Left hindlimb (tissue), 1 donor: ENCODE measurements around the gene LRMDA.

Experiments used
- DNase-seq: peaks from one replicate; pipeline ENCODE4 v3.0.0-alpha.2; 2018

LRMDA gene

GRCh38 chr10:76072384-76072783 lies 641.0 kb downstream of the LRMDA start:
- DNase-seq = no peak

- no peak for DNase-seq
Observed at GRCh38 chr10:76073524-76073923, 642.1 kb downstream of the LRMDA start.

- DNase-seq = no peak
Observed at GRCh38 chr10:76074659-76075058, 643.2 kb downstream of the LRMDA start.

- DNase-seq = no peak
Observed at GRCh38 chr10:76080451-76080850, 649.0 kb downstream of the LRMDA start.

GRCh38 chr10:76080991-76081390 lies 649.6 kb downstream of the LRMDA start:
- no peak for DNase-seq

- no peak for DNase-seq
Observed at GRCh38 chr10:76082232-76082631, 650.8 kb downstream of the LRMDA start.

- DNase-seq = no peak
Observed at GRCh38 chr10:76082956-76083355, 651.5 kb downstream of the LRMDA start.

GRCh38 chr10:76085002-76085816 lies 653.8 kb downstream of the LRMDA start:
- DNase-seq = peak; percentile 85

- no peak for DNase-seq
Observed at GRCh38 chr10:76085817-76086167, 654.4 kb downstream of the LRMDA start.

- no peak for DNase-seq
Observed at GRCh38 chr10:76086170-76086760, 654.8 kb downstream of the LRMDA start.

- DNase-seq = peak; percentile 80
Observed at GRCh38 chr10:76086761-76087639, 655.6 kb downstream of the LRMDA start.

- no peak for DNase-seq
Observed at GRCh38 chr10:76088008-76088407, 656.6 kb downstream of the LRMDA start.

GRCh38 chr10:76088980-76089379 lies 657.6 kb downstream of the LRMDA start:
- no peak for DNase-seq

GRCh38 chr10:76089556-76090180 lies 658.2 kb downstream of the LRMDA start:
- DNase-seq = peak; percentile 72

- no peak for DNase-seq
Observed at GRCh38 chr10:76091926-76092325, 660.5 kb downstream of the LRMDA start.

GRCh38 chr10:76106611-76107010 lies 675.2 kb downstream of the LRMDA start:
- no peak for DNase-seq

GRCh38 chr10:76108563-76109359 lies 677.3 kb downstream of the LRMDA start:
- no peak for DNase-seq

- DNase-seq = no peak
Observed at GRCh38 chr10:76111404-76111803, 680.0 kb downstream of the LRMDA start.

- DNase-seq = no peak
Observed at GRCh38 chr10:76111986-76112825, 680.8 kb downstream of the LRMDA start.

GRCh38 chr10:76112826-76113150 lies 681.4 kb downstream of the LRMDA start:
- no peak for DNase-seq

GRCh38 chr10:76113952-76114351 lies 682.5 kb downstream of the LRMDA start:
- no peak for DNase-seq
